Heart left ventricle (tissue), 13 donors: Measurements from ENCODE around the gene CYTIP.

Source experiments
- CTCF ChIP-seq, 12 donors: fragments of 200-600 bp; sonication (generic) in 4 of 12; IDR thresholded peaks; one replicate each; pipeline versions ENCODE4 v1.5.0 to v1.8.0; 2018 to 2022; ENCODE audit warnings: antibody characterized with exemption in 12 of 12, mild to moderate bottlenecking in 5 of 12
- POLR2A ChIP-seq, 2 donors: fragments of 450-650 bp; IDR thresholded peaks; one replicate each; pipeline ENCODE4 v1.6.1; 2017; ENCODE audit warnings: antibody characterized with exemption in 2 of 2, mild to moderate bottlenecking in 2 of 2, moderate library complexity in 2 of 2
- donor health status: ischemic (EF 13 %, LVEDD 7.1; RV severe dilation, severe dysfunction).
- donor health status: DM: no; HTN: yes; CAD: no.
- donor health status: DM: no; HTN: no; CAD: no.
- donor health status: ischemic (EF 25% LVEDD 6.9; RV normal size, moderate dysfunction).
- donor health status: ischemic (EF 25% LVEDD 5.7; RV mildly dilated, moderate dysfunction).
- donor health status: ischemic (EF 35%, LVEDD 5.7; RV mildly dilated, moderate dysfunction).
- donor health status: nonischemic (EF 11% LVEDD 7.7; RV severe dilation, severe dysfunction).
- donor health status: DM: yes; HTN: yes; CAD: no.
- donor health status: PGD.
- donor health status: ischemic (EF 29% LVEDD 5.4; RV normal size, mild dysfunction).
- donor health status: nonischemic (EF 23%, LVEDD 6.1; RV moderate dilation, normal function).

- TF ChIP-seq CTCF (IDR thresholded peaks at IDR 0.05) (no peak), POLR2A (IDR thresholded peaks at IDR 0.05) (no peak)
Measured at GRCh38 chr2:157438863-157439823, 4.7 kb downstream of the CYTIP start.
